ENCODE data around the gene FBLIM1.

DNA sequence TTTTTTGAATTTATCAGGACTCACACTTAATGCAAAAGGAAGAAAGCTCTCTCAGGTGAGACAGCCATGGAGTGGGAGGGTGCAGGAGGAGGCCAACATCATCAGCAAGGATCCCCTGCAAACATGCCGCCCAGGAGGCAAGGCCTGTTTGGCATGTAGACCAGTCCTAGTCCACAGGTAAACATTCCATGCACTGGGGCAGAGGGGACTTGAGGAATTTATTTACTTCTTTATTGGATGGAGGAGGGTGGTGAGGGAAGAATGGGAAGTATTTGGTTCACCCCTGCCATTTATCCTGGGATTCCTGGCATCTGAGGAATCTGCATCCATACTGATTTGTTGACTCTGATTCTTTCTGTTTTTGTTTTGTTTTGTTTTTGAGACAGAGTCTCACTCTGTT, 50.4 kb downstream of the FBLIM1 start:
- TF ChIP-seq, protein P1, sequence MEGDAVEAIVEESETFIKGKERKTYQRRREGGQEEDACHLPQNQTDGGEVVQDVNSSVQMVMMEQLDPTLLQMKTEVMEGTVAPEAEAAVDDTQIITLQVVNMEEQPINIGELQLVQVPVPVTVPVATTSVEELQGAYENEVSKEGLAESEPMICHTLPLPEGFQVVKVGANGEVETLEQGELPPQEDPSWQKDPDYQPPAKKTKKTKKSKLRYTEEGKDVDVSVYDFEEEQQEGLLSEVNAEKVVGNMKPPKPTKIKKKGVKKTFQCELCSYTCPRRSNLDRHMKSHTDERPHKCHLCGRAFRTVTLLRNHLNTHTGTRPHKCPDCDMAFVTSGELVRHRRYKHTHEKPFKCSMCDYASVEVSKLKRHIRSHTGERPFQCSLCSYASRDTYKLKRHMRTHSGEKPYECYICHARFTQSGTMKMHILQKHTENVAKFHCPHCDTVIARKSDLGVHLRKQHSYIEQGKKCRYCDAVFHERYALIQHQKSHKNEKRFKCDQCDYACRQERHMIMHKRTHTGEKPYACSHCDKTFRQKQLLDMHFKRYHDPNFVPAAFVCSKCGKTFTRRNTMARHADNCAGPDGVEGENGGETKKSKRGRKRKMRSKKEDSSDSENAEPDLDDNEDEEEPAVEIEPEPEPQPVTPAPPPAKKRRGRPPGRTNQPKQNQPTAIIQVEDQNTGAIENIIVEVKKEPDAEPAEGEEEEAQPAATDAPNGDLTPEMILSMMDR (IDR thresholded peaks at IDR 0.05; ENCODE audit: poor library complexity): no peak
- TF ChIP-seq EZH2 (IDR thresholded peaks at IDR 0.05; ENCODE audit: borderline replicate concordance): no peak
